Bone marrow (tissue), 2 donors: ENCODE data around the gene AUH.
"Not testable (repeated sequence)": the region's sequence is repeated elsewhere in the genome, so short reads cannot be mapped to it uniquely, and the experiment has no call there.

Experiments
- DNase-seq, 2 donors: peaks; one replicate each; lab custom pipeline; 2025; lab: John Stamatoyannopoulos, UW

Gene AUH

GRCh38 chr9:91207729-91208418 is 153.8 kb downstream of the AUH start:
- DNase-seq = peak in 1 of 2 donors; percentile 41

GRCh38 chr9:91207397-91207728 is 154.4 kb downstream of the AUH start:
- DNase-seq = no peak

GRCh38 chr9:91206806-91207205 is 154.9 kb downstream of the AUH start:
- no peak for DNase-seq

DNA sequence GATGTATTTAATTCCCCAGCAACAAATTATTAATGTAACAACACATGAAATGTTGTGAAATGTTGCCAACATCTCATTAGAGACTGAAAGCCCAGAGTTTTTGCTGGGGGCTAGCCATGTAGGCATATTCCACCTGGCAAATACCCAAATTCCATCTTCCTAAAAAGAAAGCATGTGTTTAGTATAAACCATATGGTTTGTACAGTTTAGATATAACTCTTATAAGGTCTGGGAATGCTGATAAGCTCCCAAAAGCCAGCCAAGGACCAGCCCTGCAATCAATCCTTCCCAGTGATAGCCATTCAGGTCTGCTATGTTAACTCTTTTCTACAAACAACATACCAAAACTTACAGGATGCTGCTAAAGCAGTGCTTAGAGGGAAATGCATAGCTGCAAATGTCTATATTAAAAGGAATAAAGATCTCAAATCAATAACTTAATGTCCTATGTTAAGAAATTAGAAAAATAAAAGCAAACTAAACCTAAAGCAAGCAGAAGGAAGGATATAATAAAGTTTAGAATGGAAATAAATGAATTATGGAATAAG is 158.9 kb downstream of the AUH start:
- DNase-seq = no peak

DNA sequence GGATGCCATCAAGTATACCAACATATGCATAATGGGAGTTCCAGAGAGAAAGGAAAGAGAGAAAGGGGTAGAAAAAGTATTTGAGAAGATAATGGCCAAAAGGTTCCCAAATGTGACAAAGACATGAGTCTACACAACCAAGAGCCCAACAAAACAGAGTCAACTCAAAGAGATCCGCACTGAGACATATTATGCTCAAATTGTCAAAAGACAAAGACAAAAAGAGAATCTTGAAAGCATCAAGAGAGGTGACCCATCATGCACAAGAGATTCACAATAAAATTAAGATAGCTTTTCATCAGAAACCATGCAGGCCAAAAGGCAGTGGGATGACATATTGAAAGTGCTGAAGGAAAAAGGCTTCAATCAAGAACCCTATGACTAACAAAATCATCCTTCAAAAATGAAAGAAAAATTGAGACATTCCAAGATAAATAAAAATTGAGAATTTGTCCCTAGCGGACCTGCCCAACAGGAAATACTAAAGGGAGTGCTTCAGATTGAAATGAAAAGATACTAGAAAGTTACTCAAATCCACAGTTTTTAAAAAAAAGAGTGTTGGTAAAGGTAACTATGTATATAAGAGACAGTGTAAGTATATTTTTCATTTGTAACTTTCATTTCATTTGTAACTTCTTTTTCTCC is 160.9 kb downstream of the AUH start:
- DNase-seq = no peak

DNA sequence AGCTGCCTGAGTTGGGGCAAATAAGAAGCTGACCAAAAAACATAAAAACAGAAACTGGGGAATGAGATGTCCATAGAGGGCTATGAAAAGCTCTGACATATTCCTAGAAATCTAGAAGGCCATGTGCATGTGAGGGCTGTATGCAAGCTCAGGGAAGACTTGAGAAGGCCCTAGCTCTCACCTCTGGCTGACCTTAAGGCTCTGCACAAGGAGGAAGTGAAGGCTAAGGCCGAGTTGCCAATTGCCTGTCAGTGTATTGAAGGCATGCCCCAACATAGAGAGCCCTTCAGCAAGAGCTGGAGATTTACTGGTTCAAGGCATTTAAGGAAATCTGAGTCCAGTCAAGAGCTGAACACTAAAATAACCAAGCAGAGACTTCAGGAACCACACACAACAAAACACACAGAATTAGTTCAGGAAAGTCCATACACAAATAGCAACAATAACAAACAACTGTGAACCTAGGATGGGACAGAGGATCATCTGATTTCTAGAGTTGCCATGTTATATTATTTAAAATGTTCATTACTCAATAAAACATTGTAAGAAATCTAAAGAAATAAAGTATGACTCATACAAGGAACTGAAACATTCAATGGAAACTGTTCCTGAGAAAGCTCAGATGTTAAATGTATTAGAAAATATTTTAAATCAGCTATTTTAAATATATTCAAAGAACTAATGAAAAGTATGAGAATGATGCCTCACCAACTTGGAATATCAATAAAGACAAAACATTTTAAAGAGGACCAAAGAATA is 161.8 kb downstream of the AUH start:
- DNase-seq = no peak

GRCh38 chr9:91198881-91199280 is 162.8 kb downstream of the AUH start:
- not testable (repeated sequence) for DNase-seq

- DNase-seq = no peak
These were observed 163.3 kb downstream of the AUH start for GRCh38 chr9:91198405-91198804.

- no peak for DNase-seq
These were observed 164.2 kb downstream of the AUH start for GRCh38 chr9:91197232-91198181.

DNA sequence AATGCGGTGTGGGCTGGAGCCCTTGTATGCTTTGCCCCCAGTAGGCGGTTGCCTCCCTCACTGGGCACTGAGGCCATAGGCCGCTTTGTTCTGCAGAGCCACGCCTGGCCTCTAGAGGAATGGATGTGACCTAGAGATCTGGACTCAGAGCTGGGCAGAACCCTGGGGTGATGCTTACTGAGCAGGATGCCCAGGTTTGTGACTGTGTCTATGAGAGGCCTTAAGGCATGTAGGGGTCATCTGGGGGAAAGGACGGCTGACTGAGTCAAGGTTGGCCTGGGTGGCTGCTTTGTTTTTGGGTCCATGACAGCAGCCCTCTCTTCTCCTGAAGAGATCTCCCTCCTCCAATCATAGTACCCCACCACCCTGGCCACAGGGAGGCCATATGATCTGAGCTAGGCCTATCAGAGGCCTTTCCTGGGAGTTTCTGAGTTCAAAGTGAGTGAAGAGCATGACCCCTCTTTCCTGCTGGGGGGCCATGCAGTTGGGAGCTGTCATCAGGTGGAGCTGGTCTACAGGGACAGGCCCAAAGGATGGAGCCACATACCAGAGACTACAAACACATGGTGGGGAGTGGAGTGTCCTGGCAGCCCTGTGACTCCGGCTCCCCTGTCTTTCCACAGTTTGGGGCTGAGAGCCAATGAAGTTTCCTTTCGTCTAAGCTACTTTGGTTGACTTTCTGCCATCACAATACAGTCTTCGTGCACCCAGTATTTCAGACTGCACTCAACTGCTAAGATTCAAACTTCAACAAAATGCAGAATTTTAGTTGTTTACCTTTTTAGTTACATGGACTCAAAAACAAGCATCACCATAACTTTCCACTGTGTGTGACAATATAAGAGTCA is 165.4 kb downstream of the AUH start:
- DNase-seq = no peak

DNA sequence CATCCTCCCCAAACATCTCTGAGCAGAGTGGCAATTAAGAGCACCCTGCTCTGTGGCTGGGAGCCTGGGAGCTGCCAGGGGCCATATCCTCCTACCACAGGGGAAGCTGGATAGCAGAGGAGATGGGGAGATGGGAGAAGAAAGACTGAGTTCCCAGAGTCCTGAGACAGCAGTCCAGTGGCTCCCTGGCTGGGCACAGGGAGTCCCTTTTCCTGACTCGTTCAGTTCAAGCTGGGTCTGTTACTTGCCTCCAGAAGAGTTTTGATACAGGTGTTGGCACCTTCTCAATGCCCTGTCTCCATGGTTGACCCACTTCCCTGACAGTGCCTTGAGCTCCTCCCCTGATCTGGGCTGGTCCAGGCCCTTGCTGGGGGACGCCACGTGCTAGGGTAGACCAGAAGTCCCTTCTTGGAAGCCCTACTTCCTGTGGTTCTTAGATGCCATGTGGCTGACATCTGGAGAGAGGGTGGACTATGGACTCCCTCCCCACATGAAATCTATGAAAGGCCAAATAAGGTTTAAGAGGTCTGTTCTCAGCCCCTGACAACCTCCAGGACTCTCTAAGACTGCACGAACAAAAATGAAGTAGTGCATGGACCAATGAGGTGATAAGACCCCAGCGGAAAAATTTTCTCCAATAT is 166.2 kb downstream of the AUH start:
- no peak for DNase-seq

- DNase-seq = peak; percentile 60 to 88
These were observed 167.9 kb downstream of the AUH start for GRCh38 chr9:91193658-91194391.

GRCh38 chr9:91193087-91193657 is 168.5 kb downstream of the AUH start:
- DNase-seq = peak in 1 of 2 donors; percentile 35

- DNase-seq = peak in 1 of 2 donors; percentile 85
These were observed 169.2 kb downstream of the AUH start for GRCh38 chr9:91192381-91193086.

GRCh38 chr9:91191411-91192380 is 170.0 kb downstream of the AUH start:
- no peak for DNase-seq

- DNase-seq = no peak
These were observed 171.7 kb downstream of the AUH start for GRCh38 chr9:91190062-91190461.
